HepG2 (cell line): ENCODE measurements around the gene CFAP45. TPM values are rescaled to one million over a fixed set of nuclear protein-coding genes. Genes with fewer than 3 reads are reported as not detected.

ENCODE experiments used
- ATAC-seq: fragments of 200-7000 bp; cut with Tn5 transposase; 3 replicates; pipeline ENCODE4 v1.9.1; 2020; ENCODE audit warnings: mild to moderate bottlenecking, moderate library complexity
- BruUV-seq: library from RNA; stranded (reverse); fragments of 400-500 nt; replicated peaks from 2 replicates; lab custom pipeline; 2021; lab: Mats Ljungman, UMichigan
- CTCF ChIA-PET: fragments of 300-600 bp; formaldehyde crosslinking; extraction: SDS; loops from one replicate; lab custom pipeline; 2021; ENCODE audit warnings: low total read pairs, inconsistent platforms, low intra/inter-chr PET ratio; lab: Yijun Ruan, JAX
- POLR2A ChIA-PET: fragments of 350-600 bp; sonication (Branson Sonifier 250); formaldehyde crosslinking; loops from one replicate; lab custom pipeline; 2020; ENCODE audit warnings: antibody characterized with exemption, inconsistent platforms; lab: Yijun Ruan, JAX
- DNase-seq: peaks from one replicate; pipeline ENCODE4 v3.0.0-alpha.2; 2015; ENCODE audit warnings: low spot score
- FAIRE-seq: peaks from 3 replicates; lab custom pipeline; 2011; peaks lifted over from hg19 to GRCh38; lab: Jason Lieb, UNC
- H2AFZ ChIP-seq: one replicate; pipeline ENCODE4 v1.6.1; 2011; ENCODE audit warnings: low read length, inconsistent platforms
- H3K27ac ChIP-seq: fragments of 300-600 bp; 3 replicates; pipeline ENCODE4 v1.8.0; 2011; ENCODE audit warnings: mixed run types, mild to moderate bottlenecking, mixed read lengths, low read length, inconsistent platforms; ENCODE audit not compliant: insufficient read depth; ENCODE audit errors: extremely low read length
- H3K27me3 ChIP-seq, 2 experiments: fragments of 200-600 bp in 1 of 2; 2 replicates in 1 of 2; 3 replicates in 1 of 2; pipeline versions ENCODE4 v1.6.0 to v1.8.0; 2011; ENCODE audit warnings: low read length in 2 of 2, mild to moderate bottlenecking in 2 of 2, moderate library complexity in 2 of 2, inconsistent platforms in 1 of 2; ENCODE audit not compliant: insufficient read depth in 2 of 2, control insufficient read depth in 1 of 2
- H3K36me3 ChIP-seq, 2 experiments: fragments of 200-600 bp in 1 of 2; replicated peaks in 1 of 2; 2 replicates in 1 of 2; 3 replicates in 1 of 2; pipeline versions ENCODE4 v1.5.1 to v1.8.0; 2011; ENCODE audit warnings: low read length in 2 of 2, inconsistent platforms in 1 of 2; ENCODE audit not compliant: insufficient read depth in 2 of 2, control insufficient read depth in 1 of 2
- H3K4me1 ChIP-seq: 2 replicates; pipeline ENCODE4 v1.5.1; 2012; ENCODE audit warnings: low read length, inconsistent platforms; ENCODE audit not compliant: insufficient read depth
- H3K4me2 ChIP-seq: 2 replicates; pipeline ENCODE4 v1.6.0; 2011; ENCODE audit warnings: low read depth, low read length, inconsistent platforms
- H3K4me3 ChIP-seq, 3 experiments: fragments of 200-600 bp in 1 of 3; sonication (generic), shearing (Covaris generic) in 1 of 3; replicated peaks in 1 of 3; 2 replicates each; pipeline ENCODE4 v1.5.1; 2011 to 2016; ENCODE audit warnings: low read length in 3 of 3, inconsistent platforms in 2 of 3, low read depth in 2 of 3, mild to moderate bottlenecking in 2 of 3, control low read depth in 1 of 3, mixed read lengths in 1 of 3; ENCODE audit not compliant: insufficient read depth in 1 of 3
- H3K79me2 ChIP-seq: one replicate; pipeline ENCODE4 v1.6.1; 2011; ENCODE audit warnings: low read length, inconsistent platforms; ENCODE audit not compliant: insufficient read depth
- H3K9ac ChIP-seq: 2 replicates; pipeline ENCODE4 v1.6.0; 2011; ENCODE audit warnings: mild to moderate bottlenecking, low read depth, low read length, inconsistent platforms; ENCODE audit not compliant: insufficient read depth
- H3K9me3 ChIP-seq: 2 replicates; pipeline ENCODE4 v1.5.1; 2012; ENCODE audit warnings: mild to moderate bottlenecking, low read length
- H4K20me1 ChIP-seq: 2 replicates; pipeline ENCODE4 v1.6.0; 2011; ENCODE audit warnings: inconsistent platforms, mild to moderate bottlenecking, low read length, moderate library complexity; ENCODE audit not compliant: insufficient read depth
- CREB1 ChIP-seq, 2 experiments: fragments of 450-650 bp in 1 of 2; IDR thresholded peaks; 2 replicates each; pipeline ENCODE4 v1.6.1; 2016 to 2017; ENCODE audit warnings: control low read depth in 1 of 2, mild to moderate bottlenecking in 1 of 2, missing compliant biosample characterization in 1 of 2, missing genetic modification characterization in 1 of 2
- HOXD1 ChIP-seq: sonication (generic); formaldehyde crosslinking; IDR thresholded peaks from 2 replicates; pipeline ENCODE4 v1.5.0; 2020; ENCODE audit warnings: missing genetic modification reagents
- PHF5A ChIP-seq: IDR thresholded peaks from one replicate; pipeline ENCODE4 v1.6.1; 2018; ENCODE audit warnings: low read depth, missing genetic modification reagents; ENCODE audit not compliant: unreplicated experiment
- SNRNP70 ChIP-seq: fragments of 200-400 bp; formaldehyde crosslinking; IDR thresholded peaks from 2 replicates; pipeline ENCODE4 v1.6.1; 2017; ENCODE audit warnings: mild to moderate bottlenecking, low read depth, low read length, moderate library complexity
- ZBTB38 ChIP-seq: sonication (generic); formaldehyde crosslinking; IDR thresholded peaks from 2 replicates; pipeline ENCODE4 v1.5.1; 2020; ENCODE audit warnings: mild to moderate bottlenecking, missing genetic modification reagents
- ZNF232 ChIP-seq: sonication (generic); formaldehyde crosslinking; IDR thresholded peaks from 2 replicates; pipeline ENCODE4 v1.4.0; 2020; ENCODE audit warnings: missing genetic modification reagents, borderline replicate concordance
- ZNF546 ChIP-seq: sonication (generic); formaldehyde crosslinking; conservative IDR thresholded peaks from 2 replicates; pipeline ENCODE4 v1.8.1; 2023; ENCODE audit warnings: mild to moderate bottlenecking, missing genetic modification reagents
- WGBS: methylation state at CpG from one replicate; pipeline ENCODE4 v1.1.6; 2017; ENCODE audit warnings: low lambda C conversion rate; 5-methylcytosine and 5-hydroxymethylcytosine counted together
- in situ Hi-C: cut with HindIII; loops from 2 replicates; pipeline ENCODE4 v1.10.0; 2017; ENCODE audit warnings: low pct_unique_long_range_greater_than_20kb; ENCODE audit not compliant: extremely low pct_ligation_motif_present
- intact Hi-C: fragments of 100-400 bp; cut with micrococcal nuclease; formaldehyde crosslinking; loops from one replicate; pipeline ENCODE4 v1.10.0; 2022; ENCODE audit not compliant: unreplicated experiment
- polyA plus RNA-seq, 8 experiments: library from polyadenylated mRNA; depleted of rRNA in 3 of 8; stranded (reverse) in 7 of 8; unstranded in 1 of 8; fragments of >200 nt; fragmentation: Illumina TruSeq in 4 of 8; extraction: Trizol in 4 of 8; gene quantifications; 2 replicates each; pipeline versions ENCODE4 v1.2.1 to v1.2.3, GENCODE V29; 2011 to 2016; ENCODE audit warnings: low read depth in 4 of 8, missing spikeins in 1 of 8, mixed read lengths in 1 of 8; ENCODE audit not compliant: insufficient read depth in 1 of 8
- total RNA-seq, 5 experiments: library from RNA; depleted of rRNA; stranded (reverse); fragments of >200 nt; fragmentation: Illumina TruSeq; extraction: Trizol; gene quantifications; 2 replicates each; pipeline ENCODE4 v1.2.3, GENCODE V29; 2016; ENCODE audit warnings: low read depth in 1 of 5

Gene CFAP45
- total and polyA plus RNA-seq, 2 of the 13 experiments (the other 11 are each of a cell fraction or from before 2014, with no cell fraction given) = not detected

DNA sequence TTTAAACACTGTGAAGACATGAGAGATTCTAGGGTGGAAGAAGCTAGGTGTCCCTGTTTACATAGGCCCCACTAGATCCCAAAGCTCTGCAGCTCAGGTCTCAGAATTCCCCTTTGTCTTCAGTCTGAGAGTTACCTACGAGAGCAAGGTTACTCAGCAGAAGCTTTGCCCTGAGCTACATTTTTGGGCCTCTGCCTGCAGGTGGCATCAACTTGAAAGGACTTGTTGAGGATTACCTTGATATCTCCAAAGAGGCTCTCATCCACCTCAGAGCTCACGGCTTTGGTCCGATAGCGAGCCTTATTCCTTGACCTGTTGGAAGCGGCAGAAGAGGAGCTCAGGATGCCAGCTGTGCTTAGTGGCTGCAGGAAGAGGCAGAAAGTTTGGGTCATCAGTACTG lies 7.0 kb downstream of the CFAP45 start:
- no peak for ATAC-seq
- BruUV-seq = no TSS peak
- CTCF ChIA-PET = interaction anchor here (1.3 kb wide), 1 partner anchor 43 kb away, joined by 3 read pairs; no protein-coding TSS in a partner anchor
- peaks cover 0 to 3% of the 10 kb centered on the region in 2 experiments; a peak in 1 of 5 replicates for H3K27me3 ChIP-seq
- no peaks in the 10 kb centered on the region for H3K9me3 ChIP-seq
- in situ Hi-C loops = loop anchor here (5.0 kb wide), 1 partner anchor 96 kb away; no protein-coding TSS in a partner anchor
- no peak overlapping the region for H3K9ac ChIP-seq
- 36% methylated on average over 5 of the region's 5 CpGs for WGBS
- H3K36me3 ChIP-seq = no peaks in the 10 kb centered on the region
- intact Hi-C loops = no loop called here
- H3K4me1 ChIP-seq = no peaks in the 10 kb centered on the region
- no peaks in the 10 kb centered on the region for H3K79me2 ChIP-seq
- no peak for TF ChIP-seq CREB1 (IDR thresholded peaks at IDR 0.05)
- TF ChIP-seq CREB1 (CRISPR knock-in tag; IDR thresholded peaks at IDR 0.05) = no peak
- TF ChIP-seq HOXD1 (CRISPR knock-in tag) = no peak
- no peak for TF ChIP-seq ZBTB38
- no peak for TF ChIP-seq ZNF546
- TF ChIP-seq ZNF232 (CRISPR knock-in tag) = no peak
- no peak for TF ChIP-seq PHF5A (CRISPR knock-in tag)
- TF ChIP-seq SNRNP70 = no peak
- no peak overlapping the region for H2AFZ ChIP-seq
- no peak for FAIRE-seq
- no peak overlapping the region for H3K4me2 ChIP-seq
- no peak for DNase-seq
- no peak overlapping the region for H3K27ac ChIP-seq
- H4K20me1 ChIP-seq = no peaks in the 10 kb centered on the region
- no peak overlapping the region for H3K4me3 ChIP-seq
- POLR2A ChIA-PET = no interaction called here
